Breast epithelium (tissue), 3 donors: ENCODE results near the gene GPR89A.
"Not testable (repeated sequence)": the region's sequence is repeated elsewhere in the genome, so short reads cannot be mapped to it uniquely, and the experiment has no call there.

Experiments used
- POLR2A ChIP-seq: fragments of 450-650 bp; IDR thresholded peaks from one replicate; pipeline ENCODE4 v1.6.1; 2016; ENCODE audit warnings: antibody characterized with exemption, mild to moderate bottlenecking, moderate library complexity
- POLR2AphosphoS5 ChIP-seq, 3 donors: sonication (generic); formaldehyde crosslinking; IDR thresholded peaks; one replicate each; pipeline ENCODE4 v1.6.1; 2017; ENCODE audit warnings: antibody characterized with exemption in 3 of 3
- TF ChIP-seq, protein P1 (sequence below), 3 donors: fragments of 450-650 bp; IDR thresholded peaks; one replicate each; pipeline ENCODE4 v1.5.1; 2016 to 2017; ENCODE audit warnings: antibody characterized with exemption in 3 of 3, mild to moderate bottlenecking in 3 of 3, moderate library complexity in 3 of 3

GRCh38 chr1:145670995-145671745 is 63.4 kb downstream of the GPR89A start:
- TF ChIP-seq, protein P1, sequence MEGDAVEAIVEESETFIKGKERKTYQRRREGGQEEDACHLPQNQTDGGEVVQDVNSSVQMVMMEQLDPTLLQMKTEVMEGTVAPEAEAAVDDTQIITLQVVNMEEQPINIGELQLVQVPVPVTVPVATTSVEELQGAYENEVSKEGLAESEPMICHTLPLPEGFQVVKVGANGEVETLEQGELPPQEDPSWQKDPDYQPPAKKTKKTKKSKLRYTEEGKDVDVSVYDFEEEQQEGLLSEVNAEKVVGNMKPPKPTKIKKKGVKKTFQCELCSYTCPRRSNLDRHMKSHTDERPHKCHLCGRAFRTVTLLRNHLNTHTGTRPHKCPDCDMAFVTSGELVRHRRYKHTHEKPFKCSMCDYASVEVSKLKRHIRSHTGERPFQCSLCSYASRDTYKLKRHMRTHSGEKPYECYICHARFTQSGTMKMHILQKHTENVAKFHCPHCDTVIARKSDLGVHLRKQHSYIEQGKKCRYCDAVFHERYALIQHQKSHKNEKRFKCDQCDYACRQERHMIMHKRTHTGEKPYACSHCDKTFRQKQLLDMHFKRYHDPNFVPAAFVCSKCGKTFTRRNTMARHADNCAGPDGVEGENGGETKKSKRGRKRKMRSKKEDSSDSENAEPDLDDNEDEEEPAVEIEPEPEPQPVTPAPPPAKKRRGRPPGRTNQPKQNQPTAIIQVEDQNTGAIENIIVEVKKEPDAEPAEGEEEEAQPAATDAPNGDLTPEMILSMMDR (IDR thresholded peaks at IDR 0.05) = not testable (repeated sequence)
- TF ChIP-seq POLR2A; POLR2AphosphoS5 (IDR thresholded peaks at IDR 0.05): not testable (repeated sequence)
